ENCODE measurements around the gene GALNTL6.

DNA sequence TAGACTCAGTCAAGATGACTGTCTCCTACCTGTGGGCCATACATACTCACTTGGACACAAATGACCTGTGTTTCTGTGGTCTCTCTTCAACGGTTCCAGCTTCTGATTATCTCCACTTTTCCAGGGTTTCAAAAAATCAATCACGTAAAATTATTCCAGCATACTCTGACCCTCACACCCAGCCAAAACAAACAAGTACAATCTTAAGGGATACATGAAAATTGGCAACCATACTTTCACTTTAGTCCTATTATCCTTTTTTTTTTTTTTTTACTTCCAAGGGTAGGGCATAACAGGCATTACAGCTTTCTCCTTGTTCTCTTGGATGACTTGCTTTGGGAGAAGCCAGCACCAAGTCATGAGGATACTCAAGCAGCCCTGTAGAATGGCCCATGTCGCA lies 1129.6 kb downstream of the GALNTL6 start:
- TF ChIP-seq, protein P1, sequence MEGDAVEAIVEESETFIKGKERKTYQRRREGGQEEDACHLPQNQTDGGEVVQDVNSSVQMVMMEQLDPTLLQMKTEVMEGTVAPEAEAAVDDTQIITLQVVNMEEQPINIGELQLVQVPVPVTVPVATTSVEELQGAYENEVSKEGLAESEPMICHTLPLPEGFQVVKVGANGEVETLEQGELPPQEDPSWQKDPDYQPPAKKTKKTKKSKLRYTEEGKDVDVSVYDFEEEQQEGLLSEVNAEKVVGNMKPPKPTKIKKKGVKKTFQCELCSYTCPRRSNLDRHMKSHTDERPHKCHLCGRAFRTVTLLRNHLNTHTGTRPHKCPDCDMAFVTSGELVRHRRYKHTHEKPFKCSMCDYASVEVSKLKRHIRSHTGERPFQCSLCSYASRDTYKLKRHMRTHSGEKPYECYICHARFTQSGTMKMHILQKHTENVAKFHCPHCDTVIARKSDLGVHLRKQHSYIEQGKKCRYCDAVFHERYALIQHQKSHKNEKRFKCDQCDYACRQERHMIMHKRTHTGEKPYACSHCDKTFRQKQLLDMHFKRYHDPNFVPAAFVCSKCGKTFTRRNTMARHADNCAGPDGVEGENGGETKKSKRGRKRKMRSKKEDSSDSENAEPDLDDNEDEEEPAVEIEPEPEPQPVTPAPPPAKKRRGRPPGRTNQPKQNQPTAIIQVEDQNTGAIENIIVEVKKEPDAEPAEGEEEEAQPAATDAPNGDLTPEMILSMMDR (IDR thresholded peaks at IDR 0.05; ENCODE audit: insufficient read depth, low read depth, low read length) = no peak
- TF ChIP-seq EZH2 (IDR thresholded peaks at IDR 0.05; ENCODE audit: insufficient read depth, low read length) = no peak
